ENCODE results near the gene KRTAP5-3. TPM values are rescaled to one million over a fixed set of nuclear protein-coding genes. Genes with fewer than 3 reads are reported as not detected.
"Not testable (repeated sequence)": the region's sequence is repeated elsewhere in the genome, so short reads cannot be mapped to it uniquely, and the experiment has no call there.

KRTAP5-3 gene
- polyA plus RNA-seq, 4 donors: not detected

- WGBS, 3 donors: 85 to 88% (median 86%) methylated on average over 3 of the region's 3 CpGs
- not testable (repeated sequence) for H3K27ac ChIP-seq (ENCODE audit: low read depth in 1 of 3, low read length in 2 of 3); FAIRE-seq; H3K27me3 ChIP-seq (ENCODE audit: control insufficient read depth in 3 of 3, insufficient read depth in 3 of 3, low read length in 3 of 3); H3K4me1 ChIP-seq (ENCODE audit: control insufficient read depth in 3 of 3, insufficient read depth in 2 of 3, low read depth in 1 of 3, low read length in 2 of 3); DNase-seq; H3K4me3 ChIP-seq (ENCODE audit: low read depth in 1 of 3, low read length in 3 of 3); H3K36me3 ChIP-seq (ENCODE audit: control insufficient read depth in 3 of 3, insufficient read depth in 2 of 3, low read depth in 1 of 3, low read length in 3 of 3); H3K9me3 ChIP-seq (ENCODE audit: control insufficient read depth in 2 of 2, insufficient read depth in 1 of 2, low read depth in 1 of 2, low read length in 1 of 2)
Observed at GRCh38 chr11:1598406-1598805, 9.9 kb downstream of the KRTAP5-3 start.

GRCh38 chr11:1597994-1598380, 10.3 kb downstream of the KRTAP5-3 start, which contains the start of gene KRTAP5-2:
Gene KRTAP5-2 (minus strand): TSS chr11:1598294. CDS start chr11:1598250, 44 bp downstream.
- 51 to 68% (median 61%) methylated on average over 4 of the region's 4 CpGs for WGBS, 3 donors
- FAIRE-seq: no peak
- H3K27me3 ChIP-seq (ENCODE audit: control insufficient read depth in 3 of 3, insufficient read depth in 3 of 3, low read length in 3 of 3): peaks cover 0 to 6% (median 0%) of the 10 kb centered on the region in 3 donors

GRCh38 chr11:1597331-1597993, 10.8 kb downstream of the KRTAP5-3 start:
- H3K4me1 ChIP-seq (ENCODE audit: control insufficient read depth in 3 of 3, insufficient read depth in 2 of 3, low read depth in 1 of 3, low read length in 2 of 3): peaks cover 0 to 9% (median 0%) of the 10 kb centered on the region in 3 donors
- no peak for FAIRE-seq

More at GRCh38 chr11:1597994-1598380, 10.3 kb downstream of the KRTAP5-3 start, which contains the start of gene KRTAP5-2:
- Histone ChIP-seq H3K36me3 (ENCODE audit: control insufficient read depth in 3 of 3, insufficient read depth in 2 of 3, low read depth in 1 of 3, low read length in 3 of 3) (no peaks in the 10 kb centered on the region), H3K4me1 (ENCODE audit: control insufficient read depth in 3 of 3, insufficient read depth in 2 of 3, low read depth in 1 of 3, low read length in 2 of 3) (peaks cover 0 to 9% (median 0%) of the 10 kb centered on the region in 3 donors), H3K27ac (ENCODE audit: low read depth in 1 of 3, low read length in 2 of 3) (no peak within 1 kb of the TSS), H3K4me3 (ENCODE audit: low read depth in 1 of 3, low read length in 3 of 3) (no peak within 1 kb of the TSS), H3K9me3 (ENCODE audit: control insufficient read depth in 2 of 2, insufficient read depth in 1 of 2, low read depth in 1 of 2, low read length in 1 of 2) (no peaks in the 10 kb centered on the region)
- DNase-seq: no peak

GRCh38 chr11:1596576-1597121, 11.6 kb downstream of the KRTAP5-3 start:
- not testable (repeated sequence) for H3K4me1 ChIP-seq (ENCODE audit: control insufficient read depth in 3 of 3, insufficient read depth in 2 of 3, low read depth in 1 of 3, low read length in 2 of 3); H3K9me3 ChIP-seq (ENCODE audit: control insufficient read depth in 2 of 2, insufficient read depth in 1 of 2, low read depth in 1 of 2, low read length in 1 of 2); FAIRE-seq; H3K36me3 ChIP-seq (ENCODE audit: control insufficient read depth in 3 of 3, insufficient read depth in 2 of 3, low read depth in 1 of 3, low read length in 3 of 3); H3K4me3 ChIP-seq (ENCODE audit: low read depth in 1 of 3, low read length in 3 of 3); H3K27me3 ChIP-seq (ENCODE audit: control insufficient read depth in 3 of 3, insufficient read depth in 3 of 3, low read length in 3 of 3); H3K27ac ChIP-seq (ENCODE audit: low read depth in 1 of 3, low read length in 2 of 3)
- 32 to 53% (median 41%) methylated on average over 19 of the region's 19 CpGs for WGBS, 3 donors
- peak; percentile 66 to 68 for DNase-seq

More at GRCh38 chr11:1597331-1597993, 10.8 kb downstream of the KRTAP5-3 start:
- peaks cover 0 to 6% (median 0%) of the 10 kb centered on the region in 3 donors for H3K27me3 ChIP-seq (ENCODE audit: control insufficient read depth in 3 of 3, insufficient read depth in 3 of 3, low read length in 3 of 3)
- 74 to 80% (median 74%) methylated on average over 10 of the region's 10 CpGs for WGBS, 3 donors
- no peak for DNase-seq
- H3K36me3 ChIP-seq (ENCODE audit: control insufficient read depth in 3 of 3, insufficient read depth in 2 of 3, low read depth in 1 of 3, low read length in 3 of 3): no peaks in the 10 kb centered on the region
- H3K9me3 ChIP-seq (ENCODE audit: control insufficient read depth in 2 of 2, insufficient read depth in 1 of 2, low read depth in 1 of 2, low read length in 1 of 2): no peaks in the 10 kb centered on the region
- H3K4me3 ChIP-seq (ENCODE audit: low read depth in 1 of 3, low read length in 3 of 3): no peak overlapping the region
- no peak overlapping the region for H3K27ac ChIP-seq (ENCODE audit: low read depth in 1 of 3, low read length in 2 of 3)

GRCh38 chr11:1595994-1596575, 12.2 kb downstream of the KRTAP5-3 start:
- H3K4me1 ChIP-seq (ENCODE audit: control insufficient read depth in 3 of 3, insufficient read depth in 2 of 3, low read depth in 1 of 3, low read length in 2 of 3); H3K36me3 ChIP-seq (ENCODE audit: control insufficient read depth in 3 of 3, insufficient read depth in 2 of 3, low read depth in 1 of 3, low read length in 3 of 3); DNase-seq; H3K4me3 ChIP-seq (ENCODE audit: low read depth in 1 of 3, low read length in 3 of 3); H3K9me3 ChIP-seq (ENCODE audit: control insufficient read depth in 2 of 2, insufficient read depth in 1 of 2, low read depth in 1 of 2, low read length in 1 of 2); H3K27me3 ChIP-seq (ENCODE audit: control insufficient read depth in 3 of 3, insufficient read depth in 3 of 3, low read length in 3 of 3); H3K27ac ChIP-seq (ENCODE audit: low read depth in 1 of 3, low read length in 2 of 3); FAIRE-seq: not testable (repeated sequence)
- WGBS, 3 donors: 33 to 41% (median 37%) methylated on average over 11 of the region's 11 CpGs

- peaks cover 0 to 5% (median 0%) of the 10 kb centered on the region in 3 donors for H3K4me1 ChIP-seq (ENCODE audit: control insufficient read depth in 3 of 3, insufficient read depth in 2 of 3, low read depth in 1 of 3, low read length in 2 of 3)
- WGBS, 3 donors: 76 to 80% (median 77%) methylated on average over 9 of the region's 9 CpGs
- no peaks in the 10 kb centered on the region for H3K9me3 ChIP-seq (ENCODE audit: control insufficient read depth in 2 of 2, insufficient read depth in 1 of 2, low read depth in 1 of 2, low read length in 1 of 2)
Observed at GRCh38 chr11:1592628-1593027, 15.6 kb downstream of the KRTAP5-3 start.

GRCh38 chr11:1589996-1590395, 18.3 kb downstream of the KRTAP5-3 start:
- no peak for FAIRE-seq
- no peak for DNase-seq
- H3K9me3 ChIP-seq (ENCODE audit: control insufficient read depth in 2 of 2, insufficient read depth in 1 of 2, low read depth in 1 of 2, low read length in 1 of 2): no peaks in the 10 kb centered on the region
- no peak overlapping the region for H3K27ac ChIP-seq (ENCODE audit: low read depth in 1 of 3, low read length in 2 of 3)
- peaks cover 0 to 5% (median 0%) of the 10 kb centered on the region in 3 donors for H3K36me3 ChIP-seq (ENCODE audit: control insufficient read depth in 3 of 3, insufficient read depth in 2 of 3, low read depth in 1 of 3, low read length in 3 of 3)
- H3K4me3 ChIP-seq (ENCODE audit: low read depth in 1 of 3, low read length in 3 of 3): no peak overlapping the region
- 93 to 97% (median 95%) methylated on average over 6 of the region's 6 CpGs for WGBS, 3 donors
- no peaks in the 10 kb centered on the region for H3K4me1 ChIP-seq (ENCODE audit: control insufficient read depth in 3 of 3, insufficient read depth in 2 of 3, low read depth in 1 of 3, low read length in 2 of 3)
- peaks cover 0 to 4% (median 0%) of the 10 kb centered on the region in 3 donors for H3K27me3 ChIP-seq (ENCODE audit: control insufficient read depth in 3 of 3, insufficient read depth in 3 of 3, low read length in 3 of 3)

More at GRCh38 chr11:1592628-1593027, 15.6 kb downstream of the KRTAP5-3 start:
- H3K36me3 ChIP-seq (ENCODE audit: control insufficient read depth in 3 of 3, insufficient read depth in 2 of 3, low read depth in 1 of 3, low read length in 3 of 3): no peaks in the 10 kb centered on the region
- peaks cover 0 to 4% (median 0%) of the 10 kb centered on the region in 3 donors for H3K27me3 ChIP-seq (ENCODE audit: control insufficient read depth in 3 of 3, insufficient read depth in 3 of 3, low read length in 3 of 3)
- FAIRE-seq (no peak), DNase-seq (no peak)
- H3K4me3 ChIP-seq (ENCODE audit: low read depth in 1 of 3, low read length in 3 of 3): no peak overlapping the region
- H3K27ac ChIP-seq (ENCODE audit: low read depth in 1 of 3, low read length in 2 of 3): no peak overlapping the region

GRCh38 chr11:1589191-1589963, 18.9 kb downstream of the KRTAP5-3 start:
- not testable (repeated sequence) for H3K4me3 ChIP-seq (ENCODE audit: low read depth in 1 of 3, low read length in 3 of 3); H3K36me3 ChIP-seq (ENCODE audit: control insufficient read depth in 3 of 3, insufficient read depth in 2 of 3, low read depth in 1 of 3, low read length in 3 of 3); H3K4me1 ChIP-seq (ENCODE audit: control insufficient read depth in 3 of 3, insufficient read depth in 2 of 3, low read depth in 1 of 3, low read length in 2 of 3); H3K27me3 ChIP-seq (ENCODE audit: control insufficient read depth in 3 of 3, insufficient read depth in 3 of 3, low read length in 3 of 3); H3K27ac ChIP-seq (ENCODE audit: low read depth in 1 of 3, low read length in 2 of 3); FAIRE-seq; H3K9me3 ChIP-seq (ENCODE audit: control insufficient read depth in 2 of 2, insufficient read depth in 1 of 2, low read depth in 1 of 2, low read length in 1 of 2); DNase-seq
- WGBS, 3 donors: 31 to 56% (median 33%) methylated on average over 8 of the region's 10 CpGs
